Measurements from ENCODE around the gene COL9A1.
"Not testable (repeated sequence)": the region's sequence is repeated elsewhere in the genome, so short reads cannot be mapped to it uniquely, and the experiment has no call there.

COL9A1 gene

DNA sequence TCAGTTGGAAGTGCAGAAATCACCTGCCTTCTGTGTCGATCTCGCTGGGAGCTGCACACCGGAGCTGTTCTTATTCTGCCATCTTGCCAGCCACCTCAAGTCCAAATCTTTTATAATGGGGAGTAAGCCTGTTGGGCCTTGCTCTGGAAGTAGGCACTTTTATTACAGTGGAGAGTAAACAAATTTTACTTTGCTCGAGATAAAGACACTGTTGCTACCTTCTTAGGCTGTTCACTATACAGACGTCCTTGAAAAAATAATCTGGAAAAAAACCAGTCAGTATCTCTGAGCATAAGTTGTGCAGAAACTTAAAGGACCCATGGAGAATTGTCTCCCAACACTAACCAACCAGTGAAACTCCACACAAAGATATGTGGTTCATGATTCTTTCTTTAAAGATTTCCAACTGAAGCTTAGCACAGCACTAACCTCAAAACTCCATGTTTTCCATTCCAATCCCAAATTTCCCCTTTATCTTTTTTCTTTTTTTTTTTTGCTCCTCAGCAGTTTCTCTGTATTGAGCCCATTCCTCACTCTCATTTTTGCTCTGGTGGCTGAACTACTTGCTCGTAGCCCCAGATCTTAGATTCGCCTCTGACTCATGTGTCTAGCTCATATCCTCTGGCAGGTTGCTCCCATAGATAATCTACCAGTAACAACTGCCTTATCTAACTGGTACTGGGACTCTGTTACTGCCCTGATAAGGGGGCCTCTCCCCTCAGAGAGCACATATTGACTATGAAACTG, 34.3 kb upstream of the COL9A1 start:
- Histone ChIP-seq H3K27me3 (replicated peaks in 2 of 5; ENCODE audit: control insufficient read depth in 4 of 5, insufficient read depth in 5 of 5, low read length in 4 of 5) (no peaks in the 10 kb centered on the region), H3K36me3 (ENCODE audit: control insufficient read depth in 4 of 4, insufficient read depth in 4 of 4, low read length in 3 of 4) (no peaks in the 10 kb centered on the region), H3K4me1 (ENCODE audit: control extremely low read depth in 1 of 4, control insufficient read depth in 4 of 4, insufficient read depth in 4 of 4, low read length in 3 of 4) (no peaks in the 10 kb centered on the region), H3K9me3 (ENCODE audit: control extremely low read depth in 1 of 5, control insufficient read depth in 4 of 5, insufficient read depth in 2 of 5, low read depth in 1 of 5, low read length in 4 of 5) (peaks cover 0 to 5% (median 3%) of the 10 kb centered on the region in 5 experiments), H3K27ac (ENCODE audit: insufficient read depth in 1 of 2, low read depth in 1 of 2, low read length in 2 of 2, poor library complexity in 1 of 2, severe bottlenecking in 2 of 2) (peak overlapping the region in 1 of 2 experiments; percentile 61), H3K4me3 (ENCODE audit: control insufficient read depth in 1 of 7, extremely low read depth in 1 of 7, insufficient read depth in 4 of 7, low read depth in 2 of 7, low read length in 6 of 7) (no peak overlapping the region)
- ChIA-PET POLR2A (no interaction called here), CTCF (no interaction called here)
- peak; percentile 45 to 74 (median 64) for DNase-seq
- WGBS (ENCODE audit: insufficient coverage) = 83% methylated on average over 4 of the region's 7 CpGs

DNA sequence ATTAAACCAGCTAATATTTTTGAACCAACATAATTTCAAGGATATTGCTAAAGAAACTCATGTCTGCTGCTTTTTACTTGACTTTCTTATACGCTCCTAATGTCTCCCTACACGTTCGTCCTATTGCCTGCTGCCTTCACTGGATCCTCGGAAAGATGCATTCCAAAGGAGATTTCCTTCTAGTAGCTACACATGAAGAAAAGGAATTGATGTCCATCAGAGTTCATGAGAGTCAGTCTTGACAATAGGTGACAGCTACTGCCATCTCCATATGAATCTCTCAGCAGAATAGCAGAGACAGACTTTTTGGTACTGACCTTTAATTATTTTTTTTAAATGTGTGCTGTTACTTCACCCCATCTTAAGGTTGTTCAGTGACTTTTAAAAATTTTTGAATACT, 24.2 kb upstream of the COL9A1 start:
- H3K36me3 ChIP-seq (ENCODE audit: control insufficient read depth in 4 of 4, insufficient read depth in 4 of 4, low read length in 3 of 4) = no peaks in the 10 kb centered on the region
- no peak overlapping the region for H3K4me3 ChIP-seq (ENCODE audit: control insufficient read depth in 1 of 7, extremely low read depth in 1 of 7, insufficient read depth in 4 of 7, low read depth in 2 of 7, low read length in 6 of 7)
- CTCF ChIA-PET = interaction anchor here (0.6 to 1.5 kb wide), 5 partner anchors 9 to 153 kb away, joined by 3 to 5 read pairs (median 3); no protein-coding TSS in a partner anchor
- 88% methylated on average over 4 of the region's 4 CpGs for WGBS (ENCODE audit: insufficient coverage)
- DNase-seq = no peak
- peaks cover 0 to 3% (median 0%) of the 10 kb centered on the region in 5 experiments for H3K27me3 ChIP-seq (replicated peaks in 2 of 5; ENCODE audit: control insufficient read depth in 4 of 5, insufficient read depth in 5 of 5, low read length in 4 of 5)
- H3K9me3 ChIP-seq (ENCODE audit: control extremely low read depth in 1 of 5, control insufficient read depth in 4 of 5, insufficient read depth in 2 of 5, low read depth in 1 of 5, low read length in 4 of 5) = no peaks in the 10 kb centered on the region
- no peaks in the 10 kb centered on the region for H3K4me1 ChIP-seq (ENCODE audit: control extremely low read depth in 1 of 4, control insufficient read depth in 4 of 4, insufficient read depth in 4 of 4, low read length in 3 of 4)
- H3K27ac ChIP-seq (ENCODE audit: insufficient read depth in 1 of 2, low read depth in 1 of 2, low read length in 2 of 2, poor library complexity in 1 of 2, severe bottlenecking in 2 of 2) = no peak overlapping the region
- POLR2A ChIA-PET = interaction anchor here (0.7 kb wide), 1 partner anchor 1542 kb away, joined by 3 read pairs; no protein-coding TSS in a partner anchor

DNA sequence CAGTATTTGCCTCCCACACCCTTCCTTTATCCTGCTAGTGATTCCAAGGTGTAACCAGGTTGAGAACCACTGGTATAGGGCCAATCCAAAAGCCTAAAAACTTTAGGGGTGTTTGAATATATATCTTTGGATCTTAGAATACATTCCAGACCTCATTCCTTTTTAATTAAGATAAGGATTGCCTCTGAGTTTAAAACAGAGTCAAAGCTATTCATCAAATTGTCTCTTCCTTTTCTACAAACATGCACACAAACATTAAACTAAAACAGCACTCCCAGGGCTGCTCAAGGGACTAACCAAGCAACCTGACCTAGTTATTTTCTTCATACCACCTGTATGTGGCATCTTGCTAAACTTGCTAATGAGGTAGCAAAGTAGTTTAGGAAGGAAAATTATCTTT, 22.1 kb upstream of the COL9A1 start:
- no peak overlapping the region for H3K4me3 ChIP-seq (ENCODE audit: control insufficient read depth in 1 of 7, extremely low read depth in 1 of 7, insufficient read depth in 4 of 7, low read depth in 2 of 7, low read length in 6 of 7)
- DNase-seq = no peak
- H3K36me3 ChIP-seq (ENCODE audit: control insufficient read depth in 4 of 4, insufficient read depth in 4 of 4, low read length in 3 of 4) = no peaks in the 10 kb centered on the region
- ChIA-PET POLR2A (no interaction called here), CTCF (no interaction called here)
- H3K4me1 ChIP-seq (ENCODE audit: control extremely low read depth in 1 of 4, control insufficient read depth in 4 of 4, insufficient read depth in 4 of 4, low read length in 3 of 4) = no peaks in the 10 kb centered on the region
- no peaks in the 10 kb centered on the region for H3K9me3 ChIP-seq (ENCODE audit: control extremely low read depth in 1 of 5, control insufficient read depth in 4 of 5, insufficient read depth in 2 of 5, low read depth in 1 of 5, low read length in 4 of 5)
- H3K27me3 ChIP-seq (replicated peaks in 2 of 5; ENCODE audit: control insufficient read depth in 4 of 5, insufficient read depth in 5 of 5, low read length in 4 of 5) = peaks cover 0 to 3% (median 0%) of the 10 kb centered on the region in 5 experiments
- no peak overlapping the region for H3K27ac ChIP-seq (ENCODE audit: insufficient read depth in 1 of 2, low read depth in 1 of 2, low read length in 2 of 2, poor library complexity in 1 of 2, severe bottlenecking in 2 of 2)

DNA sequence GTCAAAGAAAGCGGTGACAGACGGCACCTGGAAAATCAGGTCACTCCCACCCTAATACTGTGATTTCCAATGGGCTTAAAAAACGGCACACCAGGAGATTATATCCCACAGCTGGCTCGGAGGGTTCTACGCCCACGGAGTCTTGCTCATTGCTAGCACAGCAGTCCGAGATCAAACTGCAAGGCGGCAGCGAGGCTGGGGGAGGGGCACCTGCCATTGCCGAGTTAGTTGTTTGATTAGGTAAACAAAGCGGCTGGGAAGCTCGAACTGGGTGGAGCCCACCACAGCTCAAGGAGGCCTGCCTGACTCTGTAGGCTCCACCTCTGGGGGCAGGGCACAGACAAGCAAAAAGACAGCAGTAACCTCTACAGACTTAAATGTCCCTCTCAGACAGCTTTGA, 14.9 kb upstream of the COL9A1 start:
- DNase-seq; POLR2A ChIA-PET; H3K4me1 ChIP-seq (ENCODE audit: control extremely low read depth in 1 of 4, control insufficient read depth in 4 of 4, insufficient read depth in 4 of 4, low read length in 3 of 4); H3K36me3 ChIP-seq (ENCODE audit: control insufficient read depth in 4 of 4, insufficient read depth in 4 of 4, low read length in 3 of 4); H3K9me3 ChIP-seq (ENCODE audit: control extremely low read depth in 1 of 5, control insufficient read depth in 4 of 5, insufficient read depth in 2 of 5, low read depth in 1 of 5, low read length in 4 of 5); H3K4me3 ChIP-seq (ENCODE audit: control insufficient read depth in 1 of 7, extremely low read depth in 1 of 7, insufficient read depth in 4 of 7, low read depth in 2 of 7, low read length in 6 of 7); H3K27me3 ChIP-seq (replicated peaks in 2 of 5; ENCODE audit: control insufficient read depth in 4 of 5, insufficient read depth in 5 of 5, low read length in 4 of 5); H3K27ac ChIP-seq (ENCODE audit: insufficient read depth in 1 of 2, low read depth in 1 of 2, low read length in 2 of 2, poor library complexity in 1 of 2, severe bottlenecking in 2 of 2): not testable (repeated sequence)
- WGBS (ENCODE audit: insufficient coverage) = 100% methylated on average over 5 of the region's 12 CpGs
- CTCF ChIA-PET = interaction anchor here (1.4 kb wide), 1 partner anchor 9 kb away, joined by 3 read pairs; no protein-coding TSS in a partner anchor

DNA sequence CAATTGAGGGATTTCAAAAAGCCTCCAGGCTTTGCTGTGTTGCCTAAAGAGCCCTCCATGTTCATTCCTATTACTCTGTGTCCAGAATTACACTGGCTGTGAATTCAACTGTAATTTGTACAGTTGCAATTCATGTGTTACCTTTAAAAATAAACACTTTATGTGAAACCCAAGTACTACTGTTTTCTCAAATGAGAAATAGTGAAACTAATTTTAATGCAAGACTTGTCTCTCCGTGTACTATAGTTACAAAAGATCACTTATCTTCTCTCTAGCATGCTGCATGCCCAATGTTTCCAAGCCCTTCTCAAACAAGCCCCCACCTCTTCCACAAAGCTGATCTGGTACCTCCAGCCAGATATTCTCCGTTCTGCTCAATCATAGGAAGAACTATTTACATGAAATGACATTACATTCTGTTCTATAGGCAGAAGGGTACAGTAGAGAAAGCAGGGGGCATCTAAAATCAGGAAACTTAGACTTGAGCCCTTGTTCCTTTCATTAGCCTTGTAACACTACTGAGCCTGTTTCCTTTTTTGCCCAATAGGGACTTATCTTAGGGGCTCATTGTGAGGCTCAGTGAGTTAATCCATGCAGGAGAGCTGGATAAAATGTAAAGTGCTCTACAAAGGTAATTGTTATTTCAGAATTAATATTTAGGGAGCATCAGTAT, 12.3 kb upstream of the COL9A1 start:
- Histone ChIP-seq H3K27me3 (replicated peaks in 2 of 5; ENCODE audit: control insufficient read depth in 4 of 5, insufficient read depth in 5 of 5, low read length in 4 of 5) (peaks cover 0 to 3% (median 0%) of the 10 kb centered on the region in 5 experiments), H3K27ac (ENCODE audit: insufficient read depth in 1 of 2, low read depth in 1 of 2, low read length in 2 of 2, poor library complexity in 1 of 2, severe bottlenecking in 2 of 2) (no peak overlapping the region), H3K9me3 (ENCODE audit: control extremely low read depth in 1 of 5, control insufficient read depth in 4 of 5, insufficient read depth in 2 of 5, low read depth in 1 of 5, low read length in 4 of 5) (no peaks in the 10 kb centered on the region), H3K36me3 (ENCODE audit: control insufficient read depth in 4 of 4, insufficient read depth in 4 of 4, low read length in 3 of 4) (no peaks in the 10 kb centered on the region), H3K4me1 (ENCODE audit: control extremely low read depth in 1 of 4, control insufficient read depth in 4 of 4, insufficient read depth in 4 of 4, low read length in 3 of 4) (peaks cover 0 to 2% (median 0%) of the 10 kb centered on the region in 4 experiments), H3K4me3 (ENCODE audit: control insufficient read depth in 1 of 7, extremely low read depth in 1 of 7, insufficient read depth in 4 of 7, low read depth in 2 of 7, low read length in 6 of 7) (no peak overlapping the region)
- CTCF ChIA-PET = interaction anchor here (2.3 kb wide), 1 partner anchor 54 kb away, joined by 8 read pairs; no protein-coding TSS in a partner anchor
- POLR2A ChIA-PET = no interaction called here
- DNase-seq = no peak
- WGBS (ENCODE audit: insufficient coverage) = 88% methylated on average over 1 of the region's 2 CpGs

DNA sequence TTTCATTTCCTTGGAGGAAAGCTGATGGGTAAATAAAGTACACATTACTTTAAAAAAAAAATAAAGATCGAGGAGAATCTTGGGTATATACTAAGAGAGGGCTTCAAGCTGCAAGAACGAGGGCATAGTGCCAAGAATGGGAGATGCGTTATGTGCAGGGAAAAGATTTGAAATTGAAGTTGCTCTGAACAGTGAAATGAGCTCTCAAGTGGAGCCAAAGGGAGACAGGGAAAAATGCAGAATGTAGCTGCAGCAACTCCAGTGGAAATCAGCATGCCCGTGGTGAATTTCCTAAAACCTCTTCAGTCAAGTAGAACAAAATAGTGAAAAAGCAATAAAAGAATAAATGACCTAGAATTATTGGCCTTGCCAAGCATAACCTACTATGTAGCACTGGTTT, 11.4 kb upstream of the COL9A1 start:
- POLR2A ChIA-PET = no interaction called here
- H3K9me3 ChIP-seq (ENCODE audit: control extremely low read depth in 1 of 5, control insufficient read depth in 4 of 5, insufficient read depth in 2 of 5, low read depth in 1 of 5, low read length in 4 of 5) = no peaks in the 10 kb centered on the region
- no peaks in the 10 kb centered on the region for H3K36me3 ChIP-seq (ENCODE audit: control insufficient read depth in 4 of 4, insufficient read depth in 4 of 4, low read length in 3 of 4)
- CTCF ChIA-PET = no interaction called here
- no peak overlapping the region for H3K27ac ChIP-seq (ENCODE audit: insufficient read depth in 1 of 2, low read depth in 1 of 2, low read length in 2 of 2, poor library complexity in 1 of 2, severe bottlenecking in 2 of 2)
- peaks cover 0 to 6% (median 0%) of the 10 kb centered on the region in 5 experiments for H3K27me3 ChIP-seq (replicated peaks in 2 of 5; ENCODE audit: control insufficient read depth in 4 of 5, insufficient read depth in 5 of 5, low read length in 4 of 5)
- H3K4me1 ChIP-seq (ENCODE audit: control extremely low read depth in 1 of 4, control insufficient read depth in 4 of 4, insufficient read depth in 4 of 4, low read length in 3 of 4) = peaks cover 0 to 2% (median 0%) of the 10 kb centered on the region in 4 experiments
- no peak for DNase-seq
- WGBS (ENCODE audit: insufficient coverage) = 89% methylated on average over 4 of the region's 4 CpGs
- no peak overlapping the region for H3K4me3 ChIP-seq (ENCODE audit: control insufficient read depth in 1 of 7, extremely low read depth in 1 of 7, insufficient read depth in 4 of 7, low read depth in 2 of 7, low read length in 6 of 7)

DNA sequence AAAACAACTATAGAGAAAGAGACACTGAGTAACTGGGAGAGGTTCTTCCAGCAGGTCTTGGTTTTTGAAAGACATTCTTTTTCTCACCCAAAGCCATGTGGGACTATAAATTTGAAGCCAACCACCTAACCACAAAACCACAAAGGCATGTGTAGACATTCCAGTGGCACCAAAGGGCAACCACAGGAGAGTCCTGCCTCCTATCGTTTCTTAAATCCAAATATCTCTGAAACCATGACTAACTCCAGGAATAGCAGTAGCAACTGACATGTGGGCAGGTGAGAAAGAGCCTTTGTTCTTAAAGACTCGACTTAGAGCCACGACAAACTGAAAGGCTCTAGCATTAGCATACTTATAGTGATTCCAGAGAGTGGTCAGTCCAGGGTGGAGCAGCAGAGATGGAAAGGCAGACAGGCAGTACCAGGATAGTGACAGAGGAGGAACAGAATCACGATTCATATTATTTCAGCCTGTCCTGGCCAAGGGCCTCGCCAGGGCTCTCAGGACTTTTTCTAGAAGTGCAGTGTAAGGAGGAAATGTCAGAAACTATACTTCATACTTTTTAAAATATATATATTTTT, 9.4 kb upstream of the COL9A1 start:
- CTCF ChIA-PET = interaction anchor here (1.6 kb wide), 1 partner anchor 59 kb away, joined by 4 read pairs; no protein-coding TSS in a partner anchor
- 80% methylated on average over 1 of the region's 5 CpGs for WGBS (ENCODE audit: insufficient coverage)
- Histone ChIP-seq H3K27me3 (replicated peaks in 2 of 5; ENCODE audit: control insufficient read depth in 4 of 5, insufficient read depth in 5 of 5, low read length in 4 of 5) (peaks cover 0 to 7% (median 0%) of the 10 kb centered on the region in 5 experiments), H3K27ac (ENCODE audit: insufficient read depth in 1 of 2, low read depth in 1 of 2, low read length in 2 of 2, poor library complexity in 1 of 2, severe bottlenecking in 2 of 2) (no peak overlapping the region), H3K36me3 (ENCODE audit: control insufficient read depth in 4 of 4, insufficient read depth in 4 of 4, low read length in 3 of 4) (no peaks in the 10 kb centered on the region), H3K9me3 (ENCODE audit: control extremely low read depth in 1 of 5, control insufficient read depth in 4 of 5, insufficient read depth in 2 of 5, low read depth in 1 of 5, low read length in 4 of 5) (no peaks in the 10 kb centered on the region), H3K4me1 (ENCODE audit: control extremely low read depth in 1 of 4, control insufficient read depth in 4 of 4, insufficient read depth in 4 of 4, low read length in 3 of 4) (peaks cover 0 to 2% (median 0%) of the 10 kb centered on the region in 4 experiments), H3K4me3 (ENCODE audit: control insufficient read depth in 1 of 7, extremely low read depth in 1 of 7, insufficient read depth in 4 of 7, low read depth in 2 of 7, low read length in 6 of 7) (no peak overlapping the region)
- peak; percentile 5 to 44 (median 38) for DNase-seq
- POLR2A ChIA-PET = no interaction called here
